NK-92 (cell line): ENCODE measurements around the gene POLR3K.

Experiments used
- DNase-seq: peaks from one replicate; lab custom pipeline; 2025; ENCODE audit not compliant: unreplicated experiment; lab: John Stamatoyannopoulos, UW

Gene POLR3K

DNA sequence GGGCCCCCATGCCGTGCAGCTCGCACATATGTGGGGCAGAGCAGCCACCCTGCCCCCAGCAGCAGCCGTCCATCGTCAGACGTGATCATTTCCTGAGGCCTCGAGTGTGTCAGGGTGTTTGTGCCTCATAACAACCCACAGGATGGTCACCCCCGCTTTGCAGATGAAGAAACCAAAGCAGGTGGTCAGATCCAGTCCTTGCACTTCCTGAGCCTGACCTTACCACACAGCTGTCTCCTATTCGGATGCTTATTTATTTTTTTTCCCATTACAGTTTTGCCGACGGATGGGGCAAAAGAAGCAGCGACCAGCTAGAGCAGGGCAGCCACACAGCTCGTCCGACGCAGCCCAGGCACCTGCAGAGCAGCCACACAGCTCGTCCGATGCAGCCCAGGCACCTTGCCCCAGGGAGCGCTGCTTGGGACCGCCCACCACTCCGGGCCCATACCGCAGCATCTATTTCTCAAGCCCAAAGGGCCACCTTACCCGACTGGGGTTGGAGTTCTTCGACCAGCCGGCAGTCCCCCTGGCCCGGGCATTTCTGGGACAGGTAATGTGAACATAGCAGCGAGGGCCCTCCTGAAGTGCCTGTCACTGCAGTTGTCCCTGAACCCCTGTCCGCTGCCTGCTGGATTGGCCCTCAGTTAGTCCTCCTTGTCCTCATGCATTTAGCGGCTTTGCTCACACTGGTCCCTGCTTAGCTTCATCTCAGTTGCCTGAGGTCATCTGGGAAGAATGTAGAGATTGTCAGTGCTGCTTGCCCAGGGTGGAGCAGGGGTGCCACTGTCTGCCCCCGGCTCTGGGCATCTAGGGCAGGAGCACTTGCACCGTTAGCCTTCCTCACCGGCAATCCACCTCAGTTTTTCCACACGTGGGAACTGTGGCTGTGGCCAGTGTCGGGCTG lies 26.0 kb upstream of the POLR3K start:
- no peak for DNase-seq

- DNase-seq: no peak
Measured at GRCh38 chr16:78444-79150, 25.2 kb upstream of the POLR3K start.

GRCh38 chr16:77807-78443 lies 24.5 kb upstream of the POLR3K start, which contains the start of gene MPG:
Gene MPG (plus strand): TSS chr16:78225. CDS start chr16:78310, 85 bp downstream.
- no peak for DNase-seq

- no peak for DNase-seq
Measured at GRCh38 chr16:77273-77806, 23.9 kb upstream of the POLR3K start.

- no peak for DNase-seq
Measured at GRCh38 chr16:76535-77272, 23.3 kb upstream of the POLR3K start.

DNA sequence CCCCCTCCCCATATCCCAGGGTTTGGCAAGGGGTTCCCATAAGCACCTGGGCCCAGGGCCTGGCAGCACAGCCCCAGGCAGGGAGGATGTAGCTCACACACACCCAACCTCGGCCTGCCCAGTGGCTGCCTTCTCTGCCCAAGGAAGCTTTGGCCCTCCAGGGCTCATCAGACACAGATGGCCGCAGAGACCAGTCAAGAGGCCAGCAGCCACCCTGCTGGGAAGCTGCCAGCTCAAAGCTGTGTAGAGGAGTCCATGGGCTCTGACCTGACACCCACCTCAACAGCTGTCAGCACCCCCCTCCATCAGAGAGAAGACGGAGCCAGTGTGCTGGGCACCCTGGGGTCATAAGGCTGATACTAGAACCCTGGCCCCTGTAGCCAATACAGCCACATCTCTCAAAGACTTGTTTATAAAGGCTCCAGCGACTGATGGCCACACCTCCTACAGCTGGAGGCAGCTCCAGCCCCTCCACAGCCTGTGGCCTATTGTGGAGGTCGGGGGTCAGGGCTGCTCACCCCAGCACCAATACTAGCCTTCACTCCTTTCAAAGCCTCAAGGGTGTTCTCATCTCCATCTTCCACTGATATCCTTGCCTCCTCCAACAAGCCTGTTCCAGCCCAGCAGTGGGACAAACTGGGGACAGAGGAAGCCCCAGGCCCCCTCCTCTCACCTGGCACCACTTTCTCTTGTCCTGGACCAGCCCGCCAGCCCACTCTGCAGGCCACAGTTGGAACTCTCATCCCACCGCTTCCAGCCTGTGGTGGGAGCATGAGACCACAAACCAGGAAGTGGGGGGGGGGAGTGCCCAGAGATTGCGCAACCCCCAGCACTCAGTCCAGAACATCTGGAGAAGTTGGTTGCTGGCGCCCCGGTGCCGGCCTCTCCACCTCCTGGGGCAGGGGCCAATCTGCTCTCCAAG lies 22.4 kb upstream of the POLR3K start:
- DNase-seq: no peak

GRCh38 chr16:74747-75334 lies 21.4 kb upstream of the POLR3K start:
- no peak for DNase-seq

- DNase-seq: no peak
Measured at GRCh38 chr16:74051-74746, 20.8 kb upstream of the POLR3K start.

DNA sequence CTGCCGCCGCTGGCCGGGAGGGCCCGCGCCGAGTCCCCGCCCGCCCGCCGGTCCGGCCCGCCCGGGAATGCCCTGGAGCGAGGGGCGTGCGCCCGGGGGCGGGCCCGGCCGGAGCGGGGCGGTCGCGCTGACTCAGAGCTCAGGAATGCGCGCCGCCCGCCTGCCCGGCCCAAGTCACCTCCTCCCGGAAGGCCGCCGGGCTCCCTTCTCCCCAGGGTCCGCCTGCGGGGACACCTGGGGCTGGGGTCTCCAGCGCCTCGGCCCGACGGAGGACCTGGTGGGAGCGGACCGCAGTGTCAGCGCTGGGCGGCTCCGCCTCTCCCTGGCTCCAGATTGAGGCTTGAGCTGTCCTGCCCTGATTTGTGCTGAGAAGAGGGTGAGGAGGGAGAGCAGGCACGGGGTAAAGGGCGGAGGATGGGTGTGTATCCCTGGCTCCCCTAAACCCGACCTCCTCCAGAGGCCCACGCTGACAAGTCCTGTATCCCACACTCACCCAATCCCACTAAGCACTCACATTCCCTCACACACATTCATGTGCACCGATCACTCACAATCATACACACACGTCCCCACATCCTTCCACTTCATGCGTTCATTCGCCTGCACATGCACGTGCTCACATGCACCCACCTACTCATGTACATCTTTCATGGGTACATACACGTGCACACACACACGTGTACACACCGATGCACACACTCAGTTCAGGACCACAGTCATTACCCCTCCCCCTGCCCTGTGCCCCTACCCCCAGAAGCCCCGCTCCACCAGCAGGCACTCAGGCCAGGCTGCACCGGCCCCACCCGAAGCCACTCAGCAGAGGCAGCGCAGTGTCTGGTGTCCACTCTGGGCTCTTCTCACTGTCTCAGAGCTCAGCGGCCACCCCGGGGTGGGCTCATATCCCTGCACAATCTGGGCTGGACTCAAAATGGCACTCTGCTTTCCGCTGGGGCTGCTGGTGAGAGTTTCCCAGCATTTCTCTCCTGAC lies 19.4 kb upstream of the POLR3K start, which contains the start of gene RHBDF1:
RHBDF1 (minus strand) TSS at position 71 of the 988 bp plus-strand sequence. CDS start 7,616 bp downstream, outside the sequence.
- DNase-seq: no peak

GRCh38 chr16:71540-72401 lies 18.4 kb upstream of the POLR3K start:
- DNase-seq: no peak

DNA sequence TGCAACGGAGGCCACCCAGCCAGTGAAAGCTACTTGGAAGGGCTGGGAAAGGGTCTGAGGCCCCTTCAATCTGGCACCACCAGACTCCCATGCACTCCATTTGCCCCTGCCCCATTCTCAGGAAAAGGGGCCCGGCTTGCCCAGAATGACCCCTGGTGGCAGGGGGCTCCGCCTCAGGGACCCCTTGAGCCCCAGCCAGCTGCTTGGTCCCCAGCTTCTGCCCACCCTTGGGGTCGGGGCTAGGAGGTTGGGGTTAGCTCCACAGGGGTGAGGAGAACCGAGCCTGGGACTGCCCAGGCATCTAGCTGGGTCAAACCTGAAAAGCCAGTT lies 17.8 kb upstream of the POLR3K start:
- DNase-seq: no peak

GRCh38 chr16:69181-69580 lies 15.8 kb upstream of the POLR3K start:
- DNase-seq: no peak

- DNase-seq: no peak
Measured at GRCh38 chr16:67884-68789, 14.7 kb upstream of the POLR3K start.

DNA sequence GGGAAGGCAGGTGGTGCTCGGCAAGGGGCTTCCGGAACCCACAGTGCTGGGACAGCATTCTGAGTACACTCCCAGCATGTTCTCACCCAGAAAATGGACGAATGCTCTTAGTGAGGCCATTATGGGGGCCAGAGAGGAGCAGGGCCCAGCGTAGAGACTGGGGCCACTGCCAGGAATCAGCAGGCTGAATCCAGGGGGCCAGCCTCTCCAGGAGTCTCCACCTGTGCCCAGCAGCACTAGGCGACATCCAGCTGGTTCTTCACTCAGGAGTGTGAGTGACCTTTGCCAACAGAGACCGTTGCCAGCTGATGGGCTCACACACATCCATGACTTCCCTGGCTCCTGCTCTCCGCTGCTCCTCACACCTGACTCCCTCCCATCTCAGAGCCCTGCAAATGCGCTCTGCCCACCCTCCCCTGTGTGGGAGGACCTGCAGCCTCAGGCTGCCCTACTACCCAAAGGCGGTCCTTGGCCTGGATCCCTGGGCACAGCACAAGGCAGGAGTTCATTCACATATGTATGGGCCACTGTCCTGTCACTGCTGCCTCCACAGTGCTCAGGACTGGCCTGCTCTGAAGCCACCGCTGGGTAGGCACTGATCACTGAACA lies 13.9 kb upstream of the POLR3K start:
- no peak for DNase-seq
